Subcutaneous adipose tissue (tissue), 4 donors: ENCODE data around the gene KLHL25. TPM values are rescaled to one million over a fixed set of nuclear protein-coding genes. Genes with fewer than 3 reads are reported as not detected.

ENCODE experiments used
- small RNA-seq: library from RNA; depleted of rRNA; stranded (forward); fragments of <200 nt; gene quantifications from one replicate; pipeline ENCODE3, GENCODE V24; 2016
- total RNA-seq, 4 donors: library from RNA; depleted of rRNA; stranded (reverse); fragments of >200 nt; gene quantifications; one replicate each; pipeline ENCODE4 v1.1.0, GENCODE V29; 2016

KLHL25 gene
- total RNA-seq, 4 donors from 2014 or later, result 8.5 to 61.2 (median 12.0) TPM

Small RNA genes lying within 50 kb of the gene (small RNA-seq; reads per million reads assigned to genes)
- not detected for gene AC021739.1
- gene MIR1276, result 0.61 reads per million
- gene MIR548AP, result not detected
- not detected for gene RNU6-231P
